HL-60 (cell line): ENCODE results near the gene PCLO.
A peak's percentile ranks its signal among the peaks of the same experiment; 100 is the strongest.

Experiments used
- DNase-seq, 2 experiments: peaks; one replicate each; pipeline ENCODE4 v3.0.0-alpha.2; 2010 to 2020; ENCODE audit warnings: low read depth in 1 of 2, low spot score in 1 of 2
- H3K27ac ChIP-seq: fragments of 250-450 bp; sonication (Bioruptor Pico); replicated peaks from 2 replicates; pipeline ENCODE4 v1.5.1; 2020; ENCODE audit warnings: mild to moderate bottlenecking, moderate library complexity
- H3K27me3 ChIP-seq: fragments of 250-450 bp; sonication (Bioruptor Pico); 2 replicates; pipeline ENCODE4 v1.5.1; 2021; ENCODE audit warnings: mild to moderate bottlenecking, moderate library complexity; ENCODE audit not compliant: insufficient read depth, poor library complexity, severe bottlenecking
- H3K4me3 ChIP-seq: replicated peaks from 2 replicates; pipeline ENCODE4 v1.5.1; 2011; ENCODE audit warnings: mild to moderate bottlenecking, control low read depth, low read length; ENCODE audit not compliant: insufficient read depth
- GABPA ChIP-seq: IDR thresholded peaks from 2 replicates; pipeline ENCODE4 v1.6.1; 2012; ENCODE audit warnings: low read depth
- POLR2AphosphoS5 ChIP-seq: IDR thresholded peaks from 2 replicates; pipeline ENCODE4 v1.6.1; 2012; ENCODE audit warnings: low read depth
- SPI1 ChIP-seq: IDR thresholded peaks from 2 replicates; pipeline ENCODE4 v1.6.1; 2012; ENCODE audit warnings: low read depth, mild to moderate bottlenecking, borderline replicate concordance
- long read RNA-seq: library from polyadenylated mRNA; unstranded; transcript quantifications from one replicate; pipeline ENCODE4 v2.0.0, GENCODE V29; 2020
- TF ChIP-seq, protein P1 (sequence below): IDR thresholded peaks from 2 replicates; pipeline ENCODE4 v1.6.1; 2012; ENCODE audit warnings: low read depth; ENCODE audit not compliant: insufficient replicate concordance
- TF ChIP-seq, protein P2 (sequence below): IDR thresholded peaks from one replicate; pipeline ENCODE4 v1.5.1; 2011; ENCODE audit warnings: low read length, control low read depth, inconsistent platforms; ENCODE audit not compliant: insufficient read depth

The PCLO gene, protein sequence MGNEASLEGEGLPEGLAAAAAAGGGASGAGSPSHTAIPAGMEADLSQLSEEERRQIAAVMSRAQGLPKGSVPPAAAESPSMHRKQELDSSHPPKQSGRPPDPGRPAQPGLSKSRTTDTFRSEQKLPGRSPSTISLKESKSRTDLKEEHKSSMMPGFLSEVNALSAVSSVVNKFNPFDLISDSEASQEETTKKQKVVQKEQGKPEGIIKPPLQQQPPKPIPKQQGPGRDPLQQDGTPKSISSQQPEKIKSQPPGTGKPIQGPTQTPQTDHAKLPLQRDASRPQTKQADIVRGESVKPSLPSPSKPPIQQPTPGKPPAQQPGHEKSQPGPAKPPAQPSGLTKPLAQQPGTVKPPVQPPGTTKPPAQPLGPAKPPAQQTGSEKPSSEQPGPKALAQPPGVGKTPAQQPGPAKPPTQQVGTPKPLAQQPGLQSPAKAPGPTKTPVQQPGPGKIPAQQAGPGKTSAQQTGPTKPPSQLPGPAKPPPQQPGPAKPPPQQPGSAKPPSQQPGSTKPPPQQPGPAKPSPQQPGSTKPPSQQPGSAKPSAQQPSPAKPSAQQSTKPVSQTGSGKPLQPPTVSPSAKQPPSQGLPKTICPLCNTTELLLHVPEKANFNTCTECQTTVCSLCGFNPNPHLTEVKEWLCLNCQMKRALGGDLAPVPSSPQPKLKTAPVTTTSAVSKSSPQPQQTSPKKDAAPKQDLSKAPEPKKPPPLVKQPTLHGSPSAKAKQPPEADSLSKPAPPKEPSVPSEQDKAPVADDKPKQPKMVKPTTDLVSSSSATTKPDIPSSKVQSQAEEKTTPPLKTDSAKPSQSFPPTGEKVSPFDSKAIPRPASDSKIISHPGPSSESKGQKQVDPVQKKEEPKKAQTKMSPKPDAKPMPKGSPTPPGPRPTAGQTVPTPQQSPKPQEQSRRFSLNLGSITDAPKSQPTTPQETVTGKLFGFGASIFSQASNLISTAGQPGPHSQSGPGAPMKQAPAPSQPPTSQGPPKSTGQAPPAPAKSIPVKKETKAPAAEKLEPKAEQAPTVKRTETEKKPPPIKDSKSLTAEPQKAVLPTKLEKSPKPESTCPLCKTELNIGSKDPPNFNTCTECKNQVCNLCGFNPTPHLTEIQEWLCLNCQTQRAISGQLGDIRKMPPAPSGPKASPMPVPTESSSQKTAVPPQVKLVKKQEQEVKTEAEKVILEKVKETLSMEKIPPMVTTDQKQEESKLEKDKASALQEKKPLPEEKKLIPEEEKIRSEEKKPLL (N-terminal part only)
- long read RNA-seq, partial matches to known transcripts, result 0 of 2 reads
- long read RNA-seq, other reads (novel, unspliced or antisense), result 2 of 2 reads

DNA sequence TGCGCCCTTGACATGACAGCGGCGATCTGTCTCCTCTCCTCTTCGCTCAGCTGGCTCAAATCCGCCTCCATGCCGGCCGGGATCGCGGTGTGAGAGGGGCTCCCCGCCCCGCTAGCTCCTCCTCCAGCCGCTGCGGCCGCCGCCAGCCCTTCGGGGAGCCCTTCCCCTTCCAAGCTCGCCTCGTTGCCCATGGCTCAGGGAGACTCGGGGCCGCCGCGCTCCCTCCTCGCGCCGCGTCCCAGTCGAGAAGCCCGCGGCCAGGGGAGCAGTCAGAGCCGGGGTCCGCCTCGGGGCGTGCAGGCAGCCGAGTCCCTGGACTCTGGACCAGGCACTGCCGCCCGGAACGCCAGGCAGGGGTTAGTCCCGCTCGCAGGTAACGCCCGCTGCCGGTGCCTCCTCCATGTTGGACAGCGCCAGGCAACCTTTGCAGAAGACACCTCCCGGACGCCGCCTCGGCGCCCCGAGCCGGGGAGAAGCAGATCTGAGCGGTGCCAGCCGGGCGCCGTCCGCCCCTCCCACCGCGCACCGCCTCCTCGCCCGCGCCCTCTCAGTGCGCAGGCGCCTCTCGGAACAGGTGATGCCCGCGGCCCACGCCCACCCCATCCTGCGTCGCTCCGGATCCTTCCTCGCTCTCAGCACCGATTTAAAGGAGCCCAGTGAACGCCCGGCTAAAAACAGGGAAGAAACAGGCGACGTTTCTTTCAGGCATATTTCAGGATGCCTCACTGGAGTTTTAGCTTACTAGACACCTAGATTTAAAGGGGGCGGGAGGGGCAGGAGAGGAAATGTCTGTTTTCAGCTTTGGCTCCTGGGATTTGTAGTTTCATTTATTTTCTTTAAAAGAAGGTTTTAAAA lies at the start of gene PCLO:
TSS of gene PCLO (minus strand) at position 483 of the 855 bp plus-strand sequence. CDS start at position 191, 292 bp downstream.
- TF ChIP-seq, protein P1, sequence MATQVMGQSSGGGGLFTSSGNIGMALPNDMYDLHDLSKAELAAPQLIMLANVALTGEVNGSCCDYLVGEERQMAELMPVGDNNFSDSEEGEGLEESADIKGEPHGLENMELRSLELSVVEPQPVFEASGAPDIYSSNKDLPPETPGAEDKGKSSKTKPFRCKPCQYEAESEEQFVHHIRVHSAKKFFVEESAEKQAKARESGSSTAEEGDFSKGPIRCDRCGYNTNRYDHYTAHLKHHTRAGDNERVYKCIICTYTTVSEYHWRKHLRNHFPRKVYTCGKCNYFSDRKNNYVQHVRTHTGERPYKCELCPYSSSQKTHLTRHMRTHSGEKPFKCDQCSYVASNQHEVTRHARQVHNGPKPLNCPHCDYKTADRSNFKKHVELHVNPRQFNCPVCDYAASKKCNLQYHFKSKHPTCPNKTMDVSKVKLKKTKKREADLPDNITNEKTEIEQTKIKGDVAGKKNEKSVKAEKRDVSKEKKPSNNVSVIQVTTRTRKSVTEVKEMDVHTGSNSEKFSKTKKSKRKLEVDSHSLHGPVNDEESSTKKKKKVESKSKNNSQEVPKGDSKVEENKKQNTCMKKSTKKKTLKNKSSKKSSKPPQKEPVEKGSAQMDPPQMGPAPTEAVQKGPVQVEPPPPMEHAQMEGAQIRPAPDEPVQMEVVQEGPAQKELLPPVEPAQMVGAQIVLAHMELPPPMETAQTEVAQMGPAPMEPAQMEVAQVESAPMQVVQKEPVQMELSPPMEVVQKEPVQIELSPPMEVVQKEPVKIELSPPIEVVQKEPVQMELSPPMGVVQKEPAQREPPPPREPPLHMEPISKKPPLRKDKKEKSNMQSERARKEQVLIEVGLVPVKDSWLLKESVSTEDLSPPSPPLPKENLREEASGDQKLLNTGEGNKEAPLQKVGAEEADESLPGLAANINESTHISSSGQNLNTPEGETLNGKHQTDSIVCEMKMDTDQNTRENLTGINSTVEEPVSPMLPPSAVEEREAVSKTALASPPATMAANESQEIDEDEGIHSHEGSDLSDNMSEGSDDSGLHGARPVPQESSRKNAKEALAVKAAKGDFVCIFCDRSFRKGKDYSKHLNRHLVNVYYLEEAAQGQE, result peak; percentile 91
- TF ChIP-seq SPI1, result no peak
- no peak for TF ChIP-seq GABPA
- TF ChIP-seq, protein P2, sequence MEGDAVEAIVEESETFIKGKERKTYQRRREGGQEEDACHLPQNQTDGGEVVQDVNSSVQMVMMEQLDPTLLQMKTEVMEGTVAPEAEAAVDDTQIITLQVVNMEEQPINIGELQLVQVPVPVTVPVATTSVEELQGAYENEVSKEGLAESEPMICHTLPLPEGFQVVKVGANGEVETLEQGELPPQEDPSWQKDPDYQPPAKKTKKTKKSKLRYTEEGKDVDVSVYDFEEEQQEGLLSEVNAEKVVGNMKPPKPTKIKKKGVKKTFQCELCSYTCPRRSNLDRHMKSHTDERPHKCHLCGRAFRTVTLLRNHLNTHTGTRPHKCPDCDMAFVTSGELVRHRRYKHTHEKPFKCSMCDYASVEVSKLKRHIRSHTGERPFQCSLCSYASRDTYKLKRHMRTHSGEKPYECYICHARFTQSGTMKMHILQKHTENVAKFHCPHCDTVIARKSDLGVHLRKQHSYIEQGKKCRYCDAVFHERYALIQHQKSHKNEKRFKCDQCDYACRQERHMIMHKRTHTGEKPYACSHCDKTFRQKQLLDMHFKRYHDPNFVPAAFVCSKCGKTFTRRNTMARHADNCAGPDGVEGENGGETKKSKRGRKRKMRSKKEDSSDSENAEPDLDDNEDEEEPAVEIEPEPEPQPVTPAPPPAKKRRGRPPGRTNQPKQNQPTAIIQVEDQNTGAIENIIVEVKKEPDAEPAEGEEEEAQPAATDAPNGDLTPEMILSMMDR, result no peak
- TF ChIP-seq POLR2AphosphoS5, result no peak
- Histone ChIP-seq H3K27ac (no peak within 1 kb of the TSS), H3K4me3 (peak within 1 kb of the TSS; percentile 36), H3K27me3 (peaks cover 20% of the 10 kb centered on the region)
- DNase-seq, result peak in 1 of 2 experiments; percentile 26

DNA sequence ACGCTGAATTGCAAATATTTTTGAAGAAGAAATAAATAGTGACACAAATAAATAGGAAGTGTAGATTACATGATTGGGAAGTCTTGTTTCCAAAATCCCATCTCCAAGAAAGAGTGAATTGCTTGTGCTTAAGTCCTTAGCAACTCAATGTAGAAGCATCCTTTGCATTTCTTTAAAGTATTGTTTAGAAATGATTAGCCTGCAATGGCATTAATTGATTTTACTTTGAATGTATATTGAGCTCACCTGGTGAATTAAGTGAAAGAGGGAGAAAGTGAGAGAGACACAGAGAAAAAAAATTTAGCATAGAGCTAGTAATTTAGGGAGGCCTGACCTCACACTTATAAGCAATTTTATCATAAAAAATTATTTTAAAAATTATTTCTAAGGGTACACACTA lies 49.0 kb upstream of the PCLO start:
- TF ChIP-seq SPI1 (no peak), GABPA (no peak), POLR2AphosphoS5 (no peak)
- TF ChIP-seq, protein P2, result no peak
- TF ChIP-seq, protein P1, result no peak
- no peaks in the 10 kb centered on the region for H3K27me3 ChIP-seq
- no peak overlapping the region for H3K27ac ChIP-seq
- no peak overlapping the region for H3K4me3 ChIP-seq
- no peak for DNase-seq

DNA sequence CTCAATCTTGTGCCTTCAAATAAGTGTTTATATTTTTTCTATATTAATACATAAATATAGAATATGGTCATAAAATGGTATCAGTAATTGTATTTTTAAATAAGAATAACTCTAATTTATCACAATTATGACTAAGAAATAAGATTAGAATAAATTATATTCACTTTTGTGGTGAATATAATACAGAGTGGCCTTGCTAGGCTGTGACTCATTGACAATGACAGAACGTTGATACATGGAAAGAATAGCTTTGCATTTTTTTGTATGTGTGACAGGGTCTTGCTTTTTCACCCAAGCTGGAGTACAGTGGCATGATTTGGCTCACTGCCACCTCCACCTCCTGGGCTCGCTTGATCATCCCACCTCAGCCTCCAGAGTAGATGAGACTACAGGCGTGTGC lies 47.8 kb upstream of the PCLO start:
- no peak for DNase-seq
- H3K4me3 ChIP-seq, result no peak overlapping the region
- H3K27ac ChIP-seq, result no peak overlapping the region
- H3K27me3 ChIP-seq, result no peaks in the 10 kb centered on the region
- TF ChIP-seq, protein P2, result no peak
- TF ChIP-seq SPI1 (no peak), POLR2AphosphoS5 (no peak), GABPA (no peak)
- TF ChIP-seq, protein P1, result no peak
